Measurements from ENCODE around the gene EPHX1. TPM values are rescaled to one million over a fixed set of nuclear protein-coding genes. Genes with fewer than 3 reads are reported as not detected.

The EPHX1 gene
- total and polyA plus RNA-seq, 10 of the 15 experiments (the other 5 are each of a cell fraction or from before 2014, with no cell fraction given) = 0.33 to 2.9 (median 0.78) TPM; not detected in 2

DNA sequence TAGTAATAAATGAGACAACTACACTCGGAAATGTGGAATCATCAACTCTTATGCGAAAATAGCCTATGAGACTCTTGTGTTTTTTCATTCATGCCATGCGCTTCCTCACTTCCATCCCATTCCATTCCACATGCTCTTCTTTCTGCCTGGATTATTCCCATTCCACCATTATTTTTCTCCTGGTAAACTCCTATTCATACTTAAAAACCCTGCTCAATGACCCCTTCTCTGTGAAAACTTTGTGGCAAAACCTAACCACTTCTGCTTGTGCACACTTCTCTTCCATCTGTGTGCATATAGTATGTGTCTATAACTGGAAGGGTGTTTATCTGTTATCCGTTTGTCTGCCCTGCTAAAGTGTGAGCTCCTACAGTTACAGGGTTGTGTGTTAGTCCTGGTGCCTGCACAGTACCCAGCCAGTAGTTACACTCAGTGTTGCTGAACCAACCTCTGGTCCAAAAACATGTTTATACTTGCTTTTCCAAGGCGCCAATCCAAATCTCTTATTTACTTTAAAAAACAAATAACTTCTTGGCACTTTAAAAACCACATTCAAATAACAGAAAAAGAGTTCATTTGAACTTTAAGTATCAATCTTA is 10.7 kb downstream of the EPHX1 start:
- DNase-seq (ENCODE audit: low read depth, low spot score) (no peak), FAIRE-seq (no peak), ATAC-seq (no peak)
- TF ChIP-seq POLR2A (IDR thresholded peaks at IDR 0.05; ENCODE audit: low read depth, low read length) (no peak), RB1 (IDR thresholded peaks at IDR 0.05; ENCODE audit: borderline replicate concordance) (no peak), HDGF (IDR thresholded peaks at IDR 0.05) (no peak), YBX1 (IDR thresholded peaks at IDR 0.05) (no peak), JUNB (IDR thresholded peaks at IDR 0.05) (no peak), STAT1 (conservative IDR thresholded peaks at IDR 0.05) (no peak), DPF2 (IDR thresholded peaks at IDR 0.05) (no peak), TCF7 (IDR thresholded peaks at IDR 0.05; ENCODE audit: borderline replicate concordance) (no peak), KAT2A (conservative IDR thresholded peaks at IDR 0.05; ENCODE audit: control insufficient read depth, low read depth, low read length) (no peak), TBL1XR1 (IDR thresholded peaks at IDR 0.05; ENCODE audit: low read depth, low read length) (no peak), LARP7 (IDR thresholded peaks at IDR 0.05) (no peak), TAF1 (IDR thresholded peaks at IDR 0.05; ENCODE audit: borderline replicate concordance, low read depth, low read length) (no peak), NFYB (IDR thresholded peaks at IDR 0.05; ENCODE audit: insufficient read depth, low read depth, low read length) (no peak), IRF4 (IDR thresholded peaks at IDR 0.05; ENCODE audit: low read depth, low read length) (no peak), ZNF207 (IDR thresholded peaks at IDR 0.05; ENCODE audit: borderline replicate concordance) (no peak), MLLT1 (IDR thresholded peaks at IDR 0.05) (no peak)
- TF ChIP-seq, protein P1, sequence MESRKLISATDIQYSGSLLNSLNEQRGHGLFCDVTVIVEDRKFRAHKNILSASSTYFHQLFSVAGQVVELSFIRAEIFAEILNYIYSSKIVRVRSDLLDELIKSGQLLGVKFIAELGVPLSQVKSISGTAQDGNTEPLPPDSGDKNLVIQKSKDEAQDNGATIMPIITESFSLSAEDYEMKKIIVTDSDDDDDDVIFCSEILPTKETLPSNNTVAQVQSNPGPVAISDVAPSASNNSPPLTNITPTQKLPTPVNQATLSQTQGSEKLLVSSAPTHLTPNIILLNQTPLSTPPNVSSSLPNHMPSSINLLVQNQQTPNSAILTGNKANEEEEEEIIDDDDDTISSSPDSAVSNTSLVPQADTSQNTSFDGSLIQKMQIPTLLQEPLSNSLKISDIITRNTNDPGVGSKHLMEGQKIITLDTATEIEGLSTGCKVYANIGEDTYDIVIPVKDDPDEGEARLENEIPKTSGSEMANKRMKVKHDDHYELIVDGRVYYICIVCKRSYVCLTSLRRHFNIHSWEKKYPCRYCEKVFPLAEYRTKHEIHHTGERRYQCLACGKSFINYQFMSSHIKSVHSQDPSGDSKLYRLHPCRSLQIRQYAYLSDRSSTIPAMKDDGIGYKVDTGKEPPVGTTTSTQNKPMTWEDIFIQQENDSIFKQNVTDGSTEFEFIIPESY (IDR thresholded peaks at IDR 0.05) = no peak
- TF ChIP-seq, protein P2, sequence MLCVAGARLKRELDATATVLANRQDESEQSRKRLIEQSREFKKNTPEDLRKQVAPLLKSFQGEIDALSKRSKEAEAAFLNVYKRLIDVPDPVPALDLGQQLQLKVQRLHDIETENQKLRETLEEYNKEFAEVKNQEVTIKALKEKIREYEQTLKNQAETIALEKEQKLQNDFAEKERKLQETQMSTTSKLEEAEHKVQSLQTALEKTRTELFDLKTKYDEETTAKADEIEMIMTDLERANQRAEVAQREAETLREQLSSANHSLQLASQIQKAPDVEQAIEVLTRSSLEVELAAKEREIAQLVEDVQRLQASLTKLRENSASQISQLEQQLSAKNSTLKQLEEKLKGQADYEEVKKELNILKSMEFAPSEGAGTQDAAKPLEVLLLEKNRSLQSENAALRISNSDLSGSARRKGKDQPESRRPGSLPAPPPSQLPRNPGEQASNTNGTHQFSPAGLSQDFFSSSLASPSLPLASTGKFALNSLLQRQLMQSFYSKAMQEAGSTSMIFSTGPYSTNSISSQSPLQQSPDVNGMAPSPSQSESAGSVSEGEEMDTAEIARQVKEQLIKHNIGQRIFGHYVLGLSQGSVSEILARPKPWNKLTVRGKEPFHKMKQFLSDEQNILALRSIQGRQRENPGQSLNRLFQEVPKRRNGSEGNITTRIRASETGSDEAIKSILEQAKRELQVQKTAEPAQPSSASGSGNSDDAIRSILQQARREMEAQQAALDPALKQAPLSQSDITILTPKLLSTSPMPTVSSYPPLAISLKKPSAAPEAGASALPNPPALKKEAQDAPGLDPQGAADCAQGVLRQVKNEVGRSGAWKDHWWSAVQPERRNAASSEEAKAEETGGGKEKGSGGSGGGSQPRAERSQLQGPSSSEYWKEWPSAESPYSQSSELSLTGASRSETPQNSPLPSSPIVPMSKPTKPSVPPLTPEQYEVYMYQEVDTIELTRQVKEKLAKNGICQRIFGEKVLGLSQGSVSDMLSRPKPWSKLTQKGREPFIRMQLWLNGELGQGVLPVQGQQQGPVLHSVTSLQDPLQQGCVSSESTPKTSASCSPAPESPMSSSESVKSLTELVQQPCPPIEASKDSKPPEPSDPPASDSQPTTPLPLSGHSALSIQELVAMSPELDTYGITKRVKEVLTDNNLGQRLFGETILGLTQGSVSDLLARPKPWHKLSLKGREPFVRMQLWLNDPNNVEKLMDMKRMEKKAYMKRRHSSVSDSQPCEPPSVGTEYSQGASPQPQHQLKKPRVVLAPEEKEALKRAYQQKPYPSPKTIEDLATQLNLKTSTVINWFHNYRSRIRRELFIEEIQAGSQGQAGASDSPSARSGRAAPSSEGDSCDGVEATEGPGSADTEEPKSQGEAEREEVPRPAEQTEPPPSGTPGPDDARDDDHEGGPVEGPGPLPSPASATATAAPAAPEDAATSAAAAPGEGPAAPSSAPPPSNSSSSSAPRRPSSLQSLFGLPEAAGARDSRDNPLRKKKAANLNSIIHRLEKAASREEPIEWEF (IDR thresholded peaks at IDR 0.05; ENCODE audit: insufficient replicate concordance, low read depth, low read length) = no peak
- in situ Hi-C loops (cut with MboI) (no loop called here), intact Hi-C loops (cut with micrococcal nuclease; ENCODE audit: unreplicated experiment) (no loop called here)
- ChIA-PET RAD21 (ENCODE audit: unreplicated experiment) (no interaction called here), CTCF (no interaction called here), POLR2A (no interaction called here), SMC1A (ENCODE audit: uncharacterized antibody, unreplicated experiment) (interaction anchor here (0.8 kb wide), 1 partner anchor 43 kb away, joined by 3 read pairs; the partner anchor contains the start of gene SRP9)
- Histone ChIP-seq H3K9ac (ENCODE audit: control insufficient read depth, insufficient read depth, low read length) (no peak overlapping the region), H4K20me1 (ENCODE audit: control insufficient read depth, insufficient read depth) (no peaks in the 10 kb centered on the region), H3K27me3 (replicated peaks in 1 of 2; ENCODE audit: control insufficient read depth in 2 of 2, insufficient read depth in 2 of 2, low read length in 1 of 2) (no peaks in the 10 kb centered on the region), H3K36me3 (ENCODE audit: control insufficient read depth in 2 of 2, insufficient read depth in 2 of 2, low read length in 1 of 2) (no peaks in the 10 kb centered on the region), H3K4me1 (ENCODE audit: control insufficient read depth, insufficient read depth, low read length) (no peaks in the 10 kb centered on the region), H3K4me2 (ENCODE audit: control insufficient read depth, insufficient read depth) (no peak overlapping the region), H3K27ac (ENCODE audit: control insufficient read depth, insufficient read depth) (no peak overlapping the region), H3K9me3 (replicated peaks; ENCODE audit: control insufficient read depth, insufficient read depth, low read length) (no peaks in the 10 kb centered on the region), H2AFZ (ENCODE audit: control insufficient read depth, low read depth, low read length) (no peak overlapping the region), H3K4me3 (no peak overlapping the region), H3K79me2 (ENCODE audit: control insufficient read depth, insufficient read depth, low read length) (no peaks in the 10 kb centered on the region)
- no TSS peak for BruUV-seq (replicated peaks)
- WGBS (ENCODE audit: insufficient coverage, insufficient replicate concordance, low lambda C conversion rate, missing lambda C conversion rate) = 57% methylated on average over 5 of the region's 5 CpGs
